ENCODE measurements around the gene GATC.

GATC gene

DNA sequence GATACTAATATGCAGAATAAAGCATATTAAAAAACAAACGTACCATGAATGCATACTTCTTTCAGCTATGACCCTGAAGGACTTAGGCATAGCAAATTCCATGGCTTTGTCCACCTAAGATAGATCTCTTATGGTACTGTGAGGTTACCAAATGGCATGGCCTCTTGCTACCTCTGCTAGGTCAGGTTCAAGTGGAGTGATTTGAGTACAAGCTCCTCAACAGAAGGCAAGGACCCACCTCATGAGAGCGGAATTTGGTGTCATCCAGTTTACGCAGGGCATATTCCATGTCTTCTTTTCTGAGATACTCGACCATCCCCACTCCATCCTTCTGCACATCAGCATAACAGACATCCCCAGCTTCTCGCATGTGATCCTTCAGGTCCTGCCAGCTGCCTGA, 17.5 kb downstream of the GATC start:
- H3K36me3 ChIP-seq (ENCODE audit: insufficient read depth, low read depth, low read length): peaks cover 87% of the 10 kb centered on the region
- no peaks in the 10 kb centered on the region for H3K27me3 ChIP-seq (ENCODE audit: insufficient read depth, low read length)
- H3K4me3 ChIP-seq (ENCODE audit: low read length): no peak overlapping the region
- H3K4me1 ChIP-seq (ENCODE audit: insufficient read depth, low read length): peaks cover 4% of the 10 kb centered on the region; the same call in 1 of the 2 replicates
- no peaks in the 10 kb centered on the region for H3K9me3 ChIP-seq (ENCODE audit: insufficient read depth, low read depth, low read length)
- no peak overlapping the region for H3K27ac ChIP-seq (ENCODE audit: low read length)
- no peak overlapping the region for H3K9ac ChIP-seq (ENCODE audit: low read depth, low read length)

GRCh38 chr12:120465756-120466155, 19.5 kb downstream of the GATC start:
- peaks cover 4% of the 10 kb centered on the region; the same call in 1 of the 2 replicates for H3K4me1 ChIP-seq (ENCODE audit: insufficient read depth, low read length)
- H3K9me3 ChIP-seq (ENCODE audit: insufficient read depth, low read depth, low read length): no peaks in the 10 kb centered on the region
- no peak overlapping the region for H3K9ac ChIP-seq (ENCODE audit: low read depth, low read length)
- no peak overlapping the region for H3K27ac ChIP-seq (ENCODE audit: low read length)
- H3K27me3 ChIP-seq (ENCODE audit: insufficient read depth, low read length): no peaks in the 10 kb centered on the region
- H3K4me3 ChIP-seq (ENCODE audit: low read length): no peak overlapping the region
- H3K36me3 ChIP-seq (ENCODE audit: insufficient read depth, low read depth, low read length): peaks cover 68% of the 10 kb centered on the region

DNA sequence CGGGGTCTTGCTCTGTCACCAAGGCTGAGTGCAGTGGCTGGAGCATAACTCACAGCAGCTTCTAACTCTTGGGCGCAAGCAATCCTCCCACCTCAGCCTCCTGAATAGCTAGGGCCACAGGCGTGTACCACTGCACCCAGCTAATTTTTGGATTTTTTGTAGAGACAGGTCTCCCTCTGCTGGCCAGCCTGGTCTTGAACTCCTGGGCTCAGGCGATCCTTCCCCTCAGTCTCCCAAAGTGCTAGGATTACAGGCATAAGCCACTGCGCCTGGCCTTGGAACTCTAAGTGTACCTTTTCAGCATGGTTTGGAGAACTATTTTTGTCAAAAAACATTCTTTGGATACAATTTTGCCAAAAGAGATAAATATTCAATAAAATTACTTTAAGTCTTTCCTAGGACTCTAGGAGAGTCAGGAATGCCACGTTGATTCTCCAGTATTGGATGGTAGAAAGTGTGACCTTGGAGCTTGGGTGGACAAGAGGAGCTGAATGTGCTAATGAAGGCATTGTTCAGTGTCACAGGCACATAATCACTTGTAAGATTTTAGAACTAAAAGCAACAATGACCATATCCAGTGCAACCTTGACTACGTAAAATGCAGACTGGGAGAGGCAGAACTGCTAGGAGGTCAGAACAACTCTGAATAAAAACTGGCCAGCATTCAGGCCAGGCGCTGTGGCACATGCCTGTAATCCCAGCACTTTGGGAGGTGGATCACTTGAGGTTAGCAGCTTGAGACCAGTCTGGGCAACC, 20.5 kb downstream of the GATC start:
- H3K4me1 ChIP-seq (ENCODE audit: insufficient read depth, low read length): peaks cover 4% of the 10 kb centered on the region; the same call in 1 of the 2 replicates
- H3K9me3 ChIP-seq (ENCODE audit: insufficient read depth, low read depth, low read length): no peaks in the 10 kb centered on the region
- H3K4me3 ChIP-seq (ENCODE audit: low read length): no peak overlapping the region
- peaks cover 58% of the 10 kb centered on the region for H3K36me3 ChIP-seq (ENCODE audit: insufficient read depth, low read depth, low read length)
- H3K27me3 ChIP-seq (ENCODE audit: insufficient read depth, low read length): no peaks in the 10 kb centered on the region
- H3K9ac ChIP-seq (ENCODE audit: low read depth, low read length): no peak overlapping the region
- H3K27ac ChIP-seq (ENCODE audit: low read length): no peak overlapping the region

DNA sequence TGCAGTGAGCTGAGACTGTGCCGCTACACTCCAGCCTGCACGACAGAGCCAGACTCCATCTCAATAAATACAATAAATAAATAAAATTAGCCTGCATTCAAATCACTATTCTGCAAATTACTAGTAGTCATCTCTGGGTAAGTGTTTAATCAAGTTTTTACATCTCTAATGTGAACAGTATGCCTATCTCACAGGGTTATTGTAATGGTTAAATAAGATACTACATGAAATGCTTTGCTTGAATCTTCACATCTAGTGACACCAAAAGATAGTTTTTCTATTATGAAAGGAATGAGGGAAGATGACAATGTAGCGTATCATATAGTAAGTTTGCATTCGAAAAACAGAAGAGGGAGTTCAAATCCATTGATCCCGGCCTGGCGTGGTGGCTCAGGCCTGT, 21.2 kb downstream of the GATC start:
- no peak overlapping the region for H3K9ac ChIP-seq (ENCODE audit: low read depth, low read length)
- no peaks in the 10 kb centered on the region for H3K9me3 ChIP-seq (ENCODE audit: insufficient read depth, low read depth, low read length)
- H3K36me3 ChIP-seq (ENCODE audit: insufficient read depth, low read depth, low read length): peaks cover 51% of the 10 kb centered on the region
- peaks cover 4% of the 10 kb centered on the region; the same call in 1 of the 2 replicates for H3K4me1 ChIP-seq (ENCODE audit: insufficient read depth, low read length)
- no peaks in the 10 kb centered on the region for H3K27me3 ChIP-seq (ENCODE audit: insufficient read depth, low read length)
- no peak overlapping the region for H3K4me3 ChIP-seq (ENCODE audit: low read length)
- H3K27ac ChIP-seq (ENCODE audit: low read length): no peak overlapping the region

DNA sequence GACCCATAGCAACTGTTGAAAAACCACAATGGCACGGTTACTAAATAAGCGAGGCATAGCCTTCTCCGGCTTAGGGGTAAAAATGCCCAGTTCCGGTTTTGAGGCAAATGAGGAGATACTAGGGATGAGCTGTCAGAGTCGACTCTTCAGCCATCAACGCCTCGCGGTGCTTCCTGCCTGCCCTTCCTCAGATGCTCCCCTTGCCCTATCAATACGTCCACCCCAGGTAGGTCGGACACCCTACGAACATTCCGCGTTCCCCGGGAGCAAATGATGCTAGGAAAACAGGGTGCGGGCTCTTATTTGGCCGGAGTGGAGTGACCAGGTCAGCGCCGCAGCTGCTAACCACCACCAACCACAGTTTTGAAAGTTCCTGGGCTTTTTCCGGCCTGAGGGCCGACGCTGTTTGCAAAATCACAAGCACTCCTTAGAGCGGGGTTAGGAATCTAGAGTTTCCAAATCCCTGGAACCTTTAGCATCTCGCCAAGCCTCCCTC, 22.1 kb downstream of the GATC start:
- peaks cover 42% of the 10 kb centered on the region for H3K36me3 ChIP-seq (ENCODE audit: insufficient read depth, low read depth, low read length)
- H3K4me1 ChIP-seq (ENCODE audit: insufficient read depth, low read length): peaks cover 4% of the 10 kb centered on the region; the same call in 1 of the 2 replicates
- H3K4me3 ChIP-seq (ENCODE audit: low read length): peak overlapping the region; percentile 91
- H3K27ac ChIP-seq (ENCODE audit: low read length): peak overlapping the region; percentile 39
- no peaks in the 10 kb centered on the region for H3K27me3 ChIP-seq (ENCODE audit: insufficient read depth, low read length)
- H3K9me3 ChIP-seq (ENCODE audit: insufficient read depth, low read depth, low read length): no peaks in the 10 kb centered on the region
- H3K9ac ChIP-seq (ENCODE audit: low read depth, low read length): peak overlapping the region; percentile 89

DNA sequence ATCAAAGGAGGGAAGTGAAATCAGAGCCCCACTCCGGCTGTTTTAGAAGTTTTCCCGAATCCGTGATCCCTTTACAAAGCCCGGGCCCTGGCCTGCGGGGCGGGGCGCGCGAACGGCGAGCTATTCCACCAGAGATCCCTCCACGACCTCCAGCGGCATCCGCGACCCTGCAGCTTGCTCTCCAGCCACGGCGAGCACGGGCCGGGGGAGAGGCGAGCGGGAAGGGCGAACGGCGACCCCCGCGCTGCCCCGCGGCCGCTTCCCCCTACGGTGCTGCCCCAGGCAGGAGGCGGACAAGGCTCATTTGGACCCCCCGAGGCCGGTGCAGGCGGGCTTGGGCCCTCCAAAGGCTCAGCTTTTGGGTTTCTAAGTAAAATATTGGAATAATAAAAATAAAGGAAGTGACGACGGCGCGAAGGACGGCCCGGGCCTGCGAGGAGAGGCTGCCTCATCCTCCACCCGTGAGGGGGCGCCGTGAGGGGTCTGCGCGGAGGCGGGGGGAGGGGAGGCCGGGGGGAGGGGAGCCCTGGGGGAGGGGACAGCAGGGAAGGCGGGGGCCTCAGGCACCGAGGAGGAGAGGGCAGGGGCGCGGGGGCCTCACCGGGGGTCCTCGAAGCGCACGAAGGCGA, 22.7 kb downstream of the GATC start:
- H3K9me3 ChIP-seq (ENCODE audit: insufficient read depth, low read depth, low read length): no peaks in the 10 kb centered on the region
- H3K9ac ChIP-seq (ENCODE audit: low read depth, low read length): peak overlapping the region; percentile 89
- peaks cover 4% of the 10 kb centered on the region; the same call in 1 of the 2 replicates for H3K4me1 ChIP-seq (ENCODE audit: insufficient read depth, low read length)
- H3K4me3 ChIP-seq (ENCODE audit: low read length): peak overlapping the region; percentile 91
- H3K27ac ChIP-seq (ENCODE audit: low read length): peak overlapping the region; percentile 83
- H3K27me3 ChIP-seq (ENCODE audit: insufficient read depth, low read length): no peaks in the 10 kb centered on the region
- H3K36me3 ChIP-seq (ENCODE audit: insufficient read depth, low read depth, low read length): peaks cover 36% of the 10 kb centered on the region

- peak within 1 kb of the TSS; percentile 83 for H3K27ac ChIP-seq (ENCODE audit: low read length)
- H3K9ac ChIP-seq (ENCODE audit: low read depth, low read length): peak within 1 kb of the TSS; percentile 89
- peaks cover 30% of the 10 kb centered on the region for H3K36me3 ChIP-seq (ENCODE audit: insufficient read depth, low read depth, low read length)
- no peaks in the 10 kb centered on the region for H3K9me3 ChIP-seq (ENCODE audit: insufficient read depth, low read depth, low read length)
- H3K4me3 ChIP-seq (ENCODE audit: low read length): peak within 1 kb of the TSS; percentile 91
- H3K27me3 ChIP-seq (ENCODE audit: insufficient read depth, low read length): no peaks in the 10 kb centered on the region
- peaks cover 9% of the 10 kb centered on the region; the same call in 1 of the 2 replicates for H3K4me1 ChIP-seq (ENCODE audit: insufficient read depth, low read length)
Measured at GRCh38 chr12:120469450-120470149, 23.4 kb downstream of the GATC start, which contains the start of gene SRSF9. Gene SRSF9 (minus strand): TSS chr12:120469748. CDS start chr12:120469609, 139 bp downstream.

DNA sequence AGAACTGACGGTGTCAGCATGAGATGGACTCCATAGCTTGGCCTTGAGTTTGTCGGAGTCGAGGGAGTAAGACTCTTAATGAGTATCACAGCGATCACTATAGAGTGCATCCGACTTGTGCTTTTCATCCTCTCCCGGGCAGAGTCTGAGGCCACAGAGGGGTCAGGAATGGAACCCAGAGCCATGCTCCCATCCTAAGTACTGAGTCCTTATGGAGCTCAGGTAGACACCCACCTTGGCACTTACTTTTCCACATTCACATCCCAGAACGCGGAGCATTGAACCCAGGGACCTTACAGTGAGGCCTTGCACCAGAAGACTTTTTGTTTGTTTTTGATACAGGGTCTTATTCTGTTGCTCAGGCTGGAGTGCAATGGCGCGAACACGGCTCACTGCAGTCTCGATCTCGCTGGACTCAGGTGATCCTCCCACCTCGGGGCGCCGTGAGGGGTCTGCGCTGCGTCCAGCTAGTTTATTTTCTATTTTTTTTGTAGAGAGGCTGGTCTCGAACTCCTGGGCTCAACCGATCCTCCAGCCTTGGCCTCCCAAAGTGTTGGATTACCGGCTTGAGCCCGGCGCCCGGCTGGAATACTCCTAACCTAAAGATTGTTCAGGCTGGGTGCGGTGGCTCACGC, 24.0 kb downstream of the GATC start:
- Histone ChIP-seq H3K27me3 (ENCODE audit: insufficient read depth, low read length) (no peaks in the 10 kb centered on the region), H3K9me3 (ENCODE audit: insufficient read depth, low read depth, low read length) (no peaks in the 10 kb centered on the region), H3K4me1 (ENCODE audit: insufficient read depth, low read length) (peaks cover 9% of the 10 kb centered on the region; the same call in 1 of the 2 replicates), H3K36me3 (ENCODE audit: insufficient read depth, low read depth, low read length) (peaks cover 23% of the 10 kb centered on the region), H3K9ac (ENCODE audit: low read depth, low read length) (peak overlapping the region; percentile 75; the same call in 1 of the 2 replicates), H3K4me3 (ENCODE audit: low read length) (peak overlapping the region; percentile 91), H3K27ac (ENCODE audit: low read length) (no peak overlapping the region)

- H3K9ac ChIP-seq (ENCODE audit: low read depth, low read length): no peak overlapping the region
- H3K36me3 ChIP-seq (ENCODE audit: insufficient read depth, low read depth, low read length): peaks cover 2% of the 10 kb centered on the region
- H3K4me3 ChIP-seq (ENCODE audit: low read length): no peak overlapping the region
- H3K27me3 ChIP-seq (ENCODE audit: insufficient read depth, low read length): no peaks in the 10 kb centered on the region
- H3K27ac ChIP-seq (ENCODE audit: low read length): no peak overlapping the region
- H3K4me1 ChIP-seq (ENCODE audit: insufficient read depth, low read length): peaks cover 7% of the 10 kb centered on the region; the same call in 1 of the 2 replicates
- H3K9me3 ChIP-seq (ENCODE audit: insufficient read depth, low read depth, low read length): no peaks in the 10 kb centered on the region
Measured at GRCh38 chr12:120472521-120472920, 26.3 kb downstream of the GATC start.

DNA sequence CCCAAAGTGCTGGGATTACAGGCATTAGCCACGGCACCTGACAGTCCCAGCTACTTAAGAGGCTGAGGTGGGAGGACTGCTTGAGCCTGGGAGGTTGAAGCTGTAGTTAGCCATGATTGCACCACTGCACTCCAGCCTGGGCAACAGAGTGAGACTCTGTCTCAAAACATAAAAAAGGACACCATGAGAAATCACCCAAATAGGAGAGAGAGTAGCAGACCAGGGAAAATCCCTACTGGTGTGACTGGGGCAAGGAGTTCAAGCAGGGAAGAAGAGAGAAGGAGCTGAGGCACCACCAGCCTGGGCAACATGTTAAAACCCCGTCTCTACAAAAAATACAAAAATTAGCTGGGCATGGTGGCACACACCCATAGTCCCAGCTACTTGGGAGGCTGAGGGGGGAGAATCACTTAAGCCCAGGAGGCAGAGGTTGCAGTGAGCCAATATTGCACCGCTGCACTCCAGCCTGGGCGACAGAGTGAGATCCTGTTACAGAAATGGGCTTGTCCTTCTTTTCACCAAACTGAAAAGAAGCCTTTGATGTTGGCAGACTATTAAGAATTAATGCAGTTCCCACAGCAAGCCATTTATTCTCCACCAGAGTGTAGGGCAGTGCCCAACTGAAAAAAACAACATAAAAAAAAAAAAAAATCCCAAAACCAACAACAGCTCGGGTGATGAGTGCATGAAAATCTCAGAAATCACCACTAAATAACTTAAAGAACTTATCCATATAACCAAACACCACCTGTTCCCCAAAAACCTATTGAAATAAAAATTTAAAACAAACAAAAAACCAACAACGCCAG, 27.8 kb downstream of the GATC start:
- Histone ChIP-seq H3K4me3 (ENCODE audit: low read length) (no peak overlapping the region), H3K9ac (ENCODE audit: low read depth, low read length) (no peak overlapping the region), H3K9me3 (ENCODE audit: insufficient read depth, low read depth, low read length) (no peaks in the 10 kb centered on the region), H3K4me1 (ENCODE audit: insufficient read depth, low read length) (0 out of 2 replicates have a peak, but pooled peaks cover 5% of the 10 kb centered on the region), H3K36me3 (ENCODE audit: insufficient read depth, low read depth, low read length) (no peaks in the 10 kb centered on the region), H3K27me3 (ENCODE audit: insufficient read depth, low read length) (no peaks in the 10 kb centered on the region), H3K27ac (ENCODE audit: low read length) (no peak overlapping the region)
